SK-N-SH (cell line): ENCODE measurements around the gene CELSR1. TPM values are rescaled to one million over a fixed set of nuclear protein-coding genes. Genes with fewer than 3 reads are reported as not detected.

Experiments
- CTCF ChIA-PET: fragments of 300-600, 350-600 bp; formaldehyde crosslinking; extraction: SDS; loops from one replicate; lab custom pipeline; 2021; lab: Yijun Ruan, JAX
- POLR2A ChIA-PET: fragments of 350-600 bp; sonication (Branson Sonifier 250); formaldehyde crosslinking; extraction: SDS; loops from one replicate; lab custom pipeline; 2020; ENCODE audit warnings: antibody characterized with exemption, inconsistent platforms; lab: Yijun Ruan, JAX
- DNase-seq: peaks from one replicate; pipeline ENCODE4 v3.0.0; 2012
- H2AFZ ChIP-seq: fragments of 200-600 bp; sonication (generic); 2 replicates; pipeline ENCODE4 v1.8.1; 2016; ENCODE audit warnings: antibody characterized with exemption, mild to moderate bottlenecking, low read depth
- H3F3A ChIP-seq: fragments of 200-600 bp; sonication (generic); replicated peaks from 2 replicates; pipeline ENCODE3; 2016; ENCODE audit warnings: antibody characterized with exemption, mild to moderate bottlenecking; ENCODE audit not compliant: insufficient read depth
- H3K27ac ChIP-seq, 2 experiments: fragments of 200-500 bp in 1 of 2; fragments of 200-600 bp in 1 of 2; sonication (Bioruptor generic) in 1 of 2; sonication (generic), shearing (Covaris generic) in 1 of 2; 2 replicates each; pipeline versions ENCODE4 v1.5.1 to v1.6.1; 2014 to 2016; ENCODE audit warnings: low read depth in 2 of 2, inconsistent platforms in 1 of 2, low read length in 1 of 2, mild to moderate bottlenecking in 1 of 2, mixed read lengths in 1 of 2
- H3K27me3 ChIP-seq: fragments of 200-600 bp; sonication (generic), shearing (Covaris generic); 2 replicates; pipeline ENCODE4 v1.6.1; 2016; ENCODE audit warnings: mixed run types; ENCODE audit not compliant: insufficient read depth
- H3K36me3 ChIP-seq, 2 experiments: fragments of 200-500 bp in 1 of 2; fragments of 200-600 bp in 1 of 2; sonication (Bioruptor generic) in 1 of 2; sonication (generic) in 1 of 2; replicated peaks in 1 of 2; 2 replicates each; pipeline versions ENCODE3 to v1.5.1; 2014 to 2016; ENCODE audit warnings: low read length in 1 of 2, mild to moderate bottlenecking in 1 of 2; ENCODE audit not compliant: insufficient read depth in 2 of 2, control insufficient read depth in 1 of 2
- H3K4me1 ChIP-seq, 2 experiments: fragments of 200-500 bp in 1 of 2; fragments of 200-600 bp in 1 of 2; sonication (Bioruptor generic) in 1 of 2; sonication (generic), shearing (Covaris generic) in 1 of 2; 2 replicates each; pipeline versions ENCODE4 v1.5.1 to v1.6.1; 2014 to 2016; ENCODE audit warnings: low read depth in 1 of 2, low read length in 1 of 2, mixed run types in 1 of 2; ENCODE audit not compliant: insufficient read depth in 2 of 2, control insufficient read depth in 1 of 2
- H3K4me2 ChIP-seq: fragments of 200-600 bp; sonication (generic), shearing (Covaris generic); 2 replicates; pipeline ENCODE4 v1.6.1; 2017; ENCODE audit warnings: mixed run types
- H3K4me3 ChIP-seq, 2 experiments: fragments of 200-500 bp in 1 of 2; fragments of 200-600 bp in 1 of 2; sonication (Bioruptor generic) in 1 of 2; sonication (generic), shearing (Covaris generic) in 1 of 2; 2 replicates each; pipeline versions ENCODE4 v1.5.1 to v1.8.1; 2014 to 2016; ENCODE audit warnings: low read depth in 2 of 2, inconsistent platforms in 1 of 2, low read length in 1 of 2, mild to moderate bottlenecking in 1 of 2, mixed read lengths in 1 of 2, moderate library complexity in 1 of 2
- H3K79me2 ChIP-seq: fragments of 200-600 bp; sonication (generic); 2 replicates; pipeline ENCODE4 v1.8.1; 2017; ENCODE audit warnings: mild to moderate bottlenecking; ENCODE audit not compliant: insufficient read depth
- H3K9ac ChIP-seq: fragments of 200-600 bp; sonication (generic); 2 replicates; pipeline ENCODE4 v1.6.1; 2017; ENCODE audit warnings: mixed run types
- H3K9me2 ChIP-seq: fragments of 200-600 bp; sonication (generic); 2 replicates; pipeline ENCODE4 v1.6.1; 2017; ENCODE audit warnings: mixed run types
- H3K9me3 ChIP-seq: fragments of 200-600 bp; sonication (generic); 2 replicates; pipeline ENCODE4 v1.6.1; 2017; ENCODE audit warnings: mixed run types, mild to moderate bottlenecking, moderate library complexity
- H4K20me1 ChIP-seq: fragments of 200-600 bp; sonication (generic); 2 replicates; pipeline ENCODE4 v1.6.1; 2017; ENCODE audit warnings: mild to moderate bottlenecking, mixed run types; ENCODE audit not compliant: insufficient read depth
- CHD2 ChIP-seq: fragments of 150-350 bp; IDR thresholded peaks from 2 replicates; pipeline ENCODE4 v1.6.1; 2018; ENCODE audit warnings: low read length; ENCODE audit not compliant: partially characterized antibody
- ELF1 ChIP-seq: IDR thresholded peaks from 2 replicates; pipeline ENCODE4 v1.4.0; 2012
- EZH2phosphoT487 ChIP-seq: fragments of 200-600 bp; sonication (generic); IDR thresholded peaks from 2 replicates; pipeline ENCODE4 v1.6.1; 2017; ENCODE audit warnings: low read depth, mixed run types, mild to moderate bottlenecking, antibody characterized with exemption, moderate library complexity, borderline replicate concordance
- FOSL2 ChIP-seq: IDR thresholded peaks from 2 replicates; pipeline ENCODE4 v1.4.0; 2012; ENCODE audit warnings: low read depth, mild to moderate bottlenecking, moderate library complexity, borderline replicate concordance
- FOXM1 ChIP-seq: IDR thresholded peaks from 2 replicates; pipeline ENCODE4 v1.4.0; 2012; ENCODE audit warnings: low read depth, mild to moderate bottlenecking
- GABPA ChIP-seq: IDR thresholded peaks from 2 replicates; pipeline ENCODE4 v1.4.0; 2012; ENCODE audit warnings: low read depth, mild to moderate bottlenecking
- GATA2 ChIP-seq: sonication (generic); formaldehyde crosslinking; IDR thresholded peaks from 2 replicates; pipeline ENCODE4 v1.5.0; 2020; ENCODE audit warnings: mild to moderate bottlenecking, missing genetic modification reagents
- IRF3 ChIP-seq: fragments of 150-350 bp; IDR thresholded peaks from 2 replicates; pipeline ENCODE4 v1.6.1; 2016; ENCODE audit warnings: mild to moderate bottlenecking, low read depth, low read length
- JUND ChIP-seq: IDR thresholded peaks from 2 replicates; pipeline ENCODE4 v1.4.0; 2012
- MXI1 ChIP-seq: IDR thresholded peaks from 2 replicates; pipeline ENCODE4 v1.6.1; 2012; ENCODE audit warnings: mild to moderate bottlenecking, low read depth, low read length, improper control_type of control experiment
- NFIC ChIP-seq: IDR thresholded peaks from 2 replicates; pipeline ENCODE4 v1.4.0; 2012; ENCODE audit warnings: borderline replicate concordance
- NRF1 ChIP-seq: IDR thresholded peaks from 2 replicates; pipeline ENCODE4 v1.6.1; 2012; ENCODE audit warnings: low read depth, mild to moderate bottlenecking, low read length
- POLR2AphosphoS5 ChIP-seq: IDR thresholded peaks from 2 replicates; pipeline ENCODE4 v1.6.1; 2012; ENCODE audit warnings: low read depth, low read length
- RFX5 ChIP-seq: IDR thresholded peaks from 2 replicates; pipeline ENCODE4 v1.6.1; 2012; ENCODE audit warnings: mild to moderate bottlenecking, improper control_type of control experiment, low read length
- SMC3 ChIP-seq: IDR thresholded peaks from 2 replicates; pipeline ENCODE4 v1.6.1; 2012; ENCODE audit warnings: low read depth, low read length, improper control_type of control experiment
- TAF1 ChIP-seq: IDR thresholded peaks from 2 replicates; pipeline ENCODE4 v1.6.1; 2012; ENCODE audit warnings: low read depth, mild to moderate bottlenecking, low read length, moderate library complexity, borderline replicate concordance
- YY1 ChIP-seq: IDR thresholded peaks from 2 replicates; pipeline ENCODE4 v1.4.0; 2012; ENCODE audit warnings: low read depth, mild to moderate bottlenecking
- WGBS: methylation state at CpG from one replicate; pipeline ENCODE4 v1.1.6; 2017; ENCODE audit warnings: low lambda C conversion rate; 5-methylcytosine and 5-hydroxymethylcytosine counted together
- polyA plus RNA-seq, 3 experiments: library from polyadenylated mRNA; depleted of rRNA; stranded (reverse); fragments of >200 nt; gene quantifications; 2 replicates each; pipeline ENCODE4 v1.2.3, GENCODE V29; 2012
- TF ChIP-seq, protein P1 (sequence below): IDR thresholded peaks from 2 replicates; pipeline ENCODE4 v1.4.0; 2012; ENCODE audit warnings: low read depth

The CELSR1 gene
- polyA plus RNA-seq, 1 of the 3 experiments (the other 2 are of a cell fraction): 5.0 TPM

DNA sequence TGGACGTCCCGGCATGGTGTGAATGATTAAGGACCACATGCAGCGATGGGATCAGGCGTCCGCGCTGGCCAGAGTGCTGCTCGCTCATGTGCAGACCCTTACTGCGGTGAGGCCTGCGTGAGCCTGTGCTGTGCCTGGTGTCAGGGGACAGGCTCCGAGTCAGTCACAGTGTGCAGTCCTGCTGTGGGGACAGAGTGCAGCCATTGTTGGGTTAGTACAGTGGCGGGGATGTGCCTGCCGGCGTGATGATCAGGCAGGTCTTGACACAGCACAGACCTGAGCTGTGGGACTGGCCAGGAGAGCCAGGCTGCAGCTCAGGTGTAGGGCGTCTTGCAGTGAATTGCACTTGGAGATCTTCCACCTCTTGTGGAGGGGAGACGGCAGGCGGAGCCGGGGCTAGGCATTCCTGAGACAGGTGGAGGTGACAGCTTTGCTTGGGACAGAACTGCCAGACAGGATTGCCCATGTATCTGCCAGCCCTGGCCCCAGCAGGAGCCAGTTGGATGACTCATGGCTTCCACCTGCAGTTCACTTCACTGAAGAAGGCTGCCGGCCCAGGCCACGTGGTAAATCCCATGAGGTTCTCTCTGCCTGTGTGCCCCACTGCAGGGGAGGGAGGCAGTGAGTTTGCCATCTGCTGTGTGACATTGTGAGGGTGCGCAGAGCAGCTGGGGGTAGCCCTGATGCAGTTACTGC is 184.6 kb downstream of the CELSR1 start:
- Histone ChIP-seq H3K27me3 (no peaks in the 10 kb centered on the region), H3K9me2 (no peaks in the 10 kb centered on the region), H3K27ac (no peak overlapping the region), H2AFZ (no peak overlapping the region), H3K4me2 (no peak overlapping the region), H3F3A (no peaks in the 10 kb centered on the region), H3K36me3 (peaks cover 3 to 85% of the 10 kb centered on the region in 2 experiments), H4K20me1 (peaks cover 24% of the 10 kb centered on the region; the same call in 1 of the 2 replicates), H3K4me1 (no peaks in the 10 kb centered on the region), H3K4me3 (no peak overlapping the region), H3K79me2 (no peaks in the 10 kb centered on the region), H3K9me3 (no peaks in the 10 kb centered on the region), H3K9ac (no peak overlapping the region)
- POLR2A ChIA-PET: no interaction called here
- TF ChIP-seq GABPA (no peak), YY1 (no peak), FOXM1 (no peak)
- WGBS: 90% methylated on average over 17 of the region's 20 CpGs
- no peak for DNase-seq
- CTCF ChIA-PET: interaction anchor here (4.3 to 8.4 kb wide), 2 partner anchors 15 to 189 kb away, joined by 30 to 70 read pairs; no protein-coding TSS in a partner anchor

DNA sequence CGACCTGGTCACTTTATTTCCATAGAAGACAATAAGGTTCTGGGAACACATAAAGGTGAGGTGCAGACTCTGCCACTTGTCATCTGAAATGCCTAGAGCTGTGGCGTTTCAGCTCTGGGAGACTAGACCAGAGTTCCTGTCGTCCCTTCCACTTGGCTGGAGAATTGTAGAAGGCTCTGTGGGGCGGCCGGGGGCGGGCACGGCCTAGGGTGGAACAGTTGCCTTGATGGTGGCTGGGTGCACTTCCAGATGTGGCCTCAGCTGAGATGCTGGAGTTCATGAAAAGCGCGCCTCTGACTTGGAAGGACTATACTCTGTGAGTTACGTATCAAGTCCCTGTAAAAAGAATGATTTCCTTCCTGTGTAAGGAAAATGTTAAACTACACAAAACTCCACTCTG is 185.1 kb downstream of the CELSR1 start:
- no peak overlapping the region for H2AFZ ChIP-seq
- DNase-seq: no peak
- H3K9me3 ChIP-seq: no peaks in the 10 kb centered on the region
- peaks cover 24% of the 10 kb centered on the region; the same call in 1 of the 2 replicates for H4K20me1 ChIP-seq
- no peaks in the 10 kb centered on the region for H3F3A ChIP-seq
- TF ChIP-seq GABPA: no peak
- TF ChIP-seq ELF1: no peak
- no peak for TF ChIP-seq NFIC
- TF ChIP-seq, all 33 proteins: peak for 0
- Histone ChIP-seq H3K79me2 (no peaks in the 10 kb centered on the region), H3K9ac (no peak overlapping the region), H3K4me3 (no peak overlapping the region), H3K36me3 (peaks cover 6 to 87% of the 10 kb centered on the region in 2 experiments), H3K4me1 (no peaks in the 10 kb centered on the region), H3K9me2 (no peaks in the 10 kb centered on the region), H3K4me2 (no peak overlapping the region), H3K27ac (no peak overlapping the region), H3K27me3 (no peaks in the 10 kb centered on the region)
- CTCF ChIA-PET: interaction anchor here (8.4 kb wide), 1 partner anchor 190 kb away, joined by 70 read pairs; no protein-coding TSS in a partner anchor
- 91% methylated on average over 9 of the region's 10 CpGs for WGBS
- POLR2A ChIA-PET: no interaction called here

DNA sequence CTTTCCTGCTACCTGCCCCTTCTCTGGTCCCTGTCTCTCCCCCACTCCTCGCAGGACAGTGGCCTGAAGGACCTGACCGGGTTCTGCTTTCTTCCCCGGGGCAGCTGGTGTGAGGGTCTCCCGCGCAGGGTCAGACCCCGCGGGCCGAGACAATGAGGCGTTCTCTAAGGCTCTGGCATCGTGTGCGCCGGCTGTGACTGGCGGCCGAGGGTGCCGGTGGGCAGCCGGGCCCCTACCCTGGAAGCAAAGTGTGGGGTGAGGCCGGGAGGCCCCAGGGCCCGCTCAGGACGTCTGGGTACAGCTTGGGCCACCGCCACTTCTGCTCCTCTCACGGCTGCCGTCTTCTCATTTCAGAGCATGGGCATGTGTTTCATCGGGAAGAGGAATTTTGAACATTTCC is 185.7 kb downstream of the CELSR1 start:
- Histone ChIP-seq H3K4me3 (no peak overlapping the region), H3K9me2 (no peaks in the 10 kb centered on the region), H3K4me2 (no peak overlapping the region), H3K79me2 (no peaks in the 10 kb centered on the region), H3K27ac (no peak overlapping the region), H3K9me3 (no peaks in the 10 kb centered on the region), H4K20me1 (peaks cover 24% of the 10 kb centered on the region; the same call in 1 of the 2 replicates), H3K27me3 (no peaks in the 10 kb centered on the region), H3F3A (no peaks in the 10 kb centered on the region), H3K4me1 (no peaks in the 10 kb centered on the region), H3K36me3 (peaks cover 8 to 85% of the 10 kb centered on the region in 2 experiments), H3K9ac (no peak overlapping the region), H2AFZ (no peak overlapping the region)
- ChIA-PET POLR2A (no interaction called here), CTCF (interaction anchor here (8.4 kb wide), 1 partner anchor 190 kb away, joined by 70 read pairs; no protein-coding TSS in a partner anchor)
- over 99% methylated on average over 15 of the region's 23 CpGs for WGBS
- TF ChIP-seq RFX5: no peak
- no peak for TF ChIP-seq NRF1
- no peak for TF ChIP-seq GATA2 (CRISPR knock-in tag)
- TF ChIP-seq YY1: no peak
- no peak for TF ChIP-seq TAF1
- no peak for TF ChIP-seq CHD2
- no peak for TF ChIP-seq IRF3
- no peak for TF ChIP-seq NFIC
- TF ChIP-seq MXI1: no peak
- no peak for TF ChIP-seq JUND
- no peak for TF ChIP-seq GABPA
- TF ChIP-seq SMC3: no peak
- TF ChIP-seq POLR2AphosphoS5: no peak
- TF ChIP-seq FOSL2: no peak
- no peak for TF ChIP-seq EZH2phosphoT487
- TF ChIP-seq, protein P1, sequence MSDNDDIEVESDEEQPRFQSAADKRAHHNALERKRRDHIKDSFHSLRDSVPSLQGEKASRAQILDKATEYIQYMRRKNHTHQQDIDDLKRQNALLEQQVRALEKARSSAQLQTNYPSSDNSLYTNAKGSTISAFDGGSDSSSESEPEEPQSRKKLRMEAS: no peak
- DNase-seq: no peak
